Hepatocyte (in vitro differentiated cells): ENCODE results near the gene PRKACA. TPM values are rescaled to one million over a fixed set of nuclear protein-coding genes. Genes with fewer than 3 reads are reported as not detected.
A peak's percentile ranks its signal among the peaks of the same experiment; 100 is the strongest.

Source experiments
- DNase-seq: peaks from one replicate; pipeline ENCODE4 v3.0.0-alpha.2; 2016; ENCODE audit warnings: low spot score
- H2AFZ ChIP-seq: fragments of 200-600 bp; sonication (generic); 2 replicates; pipeline ENCODE4 v1.6.0; 2016; ENCODE audit warnings: antibody characterized with exemption, mild to moderate bottlenecking
- H3K27ac ChIP-seq: fragments of 200-600 bp; sonication (generic); 2 replicates; pipeline ENCODE4 v1.5.1; 2016; ENCODE audit warnings: mild to moderate bottlenecking
- H3K27me3 ChIP-seq: fragments of 200-600 bp; sonication (generic); 2 replicates; pipeline ENCODE4 v1.6.1; 2016
- H3K36me3 ChIP-seq: fragments of 200-600 bp; sonication (generic); replicated peaks from 2 replicates; pipeline ENCODE4 v1.5.1; 2016; ENCODE audit warnings: low read depth; ENCODE audit not compliant: insufficient read depth
- H3K4me1 ChIP-seq: fragments of 200-600 bp; sonication (generic); 2 replicates; pipeline ENCODE4 v1.5.1; 2016; ENCODE audit warnings: mild to moderate bottlenecking, moderate library complexity; ENCODE audit not compliant: insufficient read depth
- H3K4me2 ChIP-seq: fragments of 200-600 bp; sonication (generic); 2 replicates; pipeline ENCODE4 v1.6.0; 2016
- H3K4me3 ChIP-seq: fragments of 200-600 bp; sonication (generic); 2 replicates; pipeline ENCODE4 v1.5.1; 2016; ENCODE audit warnings: mild to moderate bottlenecking
- H3K79me2 ChIP-seq: fragments of 200-600 bp; sonication (generic); 2 replicates; pipeline ENCODE4 v1.6.0; 2017; ENCODE audit warnings: mild to moderate bottlenecking
- H3K9me2 ChIP-seq: fragments of 200-600 bp; sonication (generic); replicated peaks from 2 replicates; pipeline ENCODE4 v1.6.0; 2017; ENCODE audit warnings: mild to moderate bottlenecking; ENCODE audit not compliant: insufficient read depth
- H3K9me3 ChIP-seq: fragments of 200-600 bp; sonication (generic); 2 replicates; pipeline ENCODE4 v1.5.1; 2016; ENCODE audit warnings: low read depth, mild to moderate bottlenecking
- H4K20me1 ChIP-seq: fragments of 200-600 bp; sonication (generic); 2 replicates; pipeline ENCODE4 v1.6.0; 2016; ENCODE audit warnings: mild to moderate bottlenecking; ENCODE audit not compliant: insufficient read depth, poor library complexity, severe bottlenecking
- CTCF ChIP-seq: fragments of 200-600 bp; sonication (generic); IDR thresholded peaks from 2 replicates; pipeline ENCODE4 v1.5.1; 2016; ENCODE audit warnings: antibody characterized with exemption, mild to moderate bottlenecking; ENCODE audit not compliant: poor library complexity
- EZH2 ChIP-seq: fragments of 200-600 bp; sonication (generic); IDR thresholded peaks from 2 replicates; pipeline ENCODE4 v1.6.1; 2016; ENCODE audit warnings: antibody characterized with exemption, mild to moderate bottlenecking, borderline replicate concordance
- EZH2phosphoT487 ChIP-seq: fragments of 200-600 bp; sonication (generic); IDR thresholded peaks from one replicate; pipeline ENCODE4 v1.6.1; 2018; ENCODE audit warnings: antibody characterized with exemption, mild to moderate bottlenecking, low read depth, moderate library complexity; ENCODE audit not compliant: unreplicated experiment, severe bottlenecking
- WGBS: methylation state at CpG from one replicate; pipeline ENCODE4 v1.1.6; 2016; ENCODE audit warnings: low lambda C conversion rate; ENCODE audit errors: missing lambda C conversion rate; 5-methylcytosine and 5-hydroxymethylcytosine counted together
- polyA plus RNA-seq: library from polyadenylated mRNA; unstranded; fragments of >200 nt; fragmentation: Nextera tagmentation; extraction: Ambion mirVana; gene quantifications from 2 replicates; pipeline ENCODE4 v1.2.1, GENCODE V29; 2016
- total RNA-seq: library from RNA; depleted of rRNA; stranded (reverse); fragments of >200 nt; gene quantifications from 2 replicates; pipeline ENCODE4 v1.2.3, GENCODE V29; 2014

PRKACA gene
- total and polyA plus RNA-seq, 2 experiments from 2014 or later: 13.4 to 41.5 TPM

- no peak for TF ChIP-seq EZH2phosphoT487
- TF ChIP-seq EZH2: no peak
- TF ChIP-seq CTCF: no peak
- Histone ChIP-seq H3K4me2 (peak overlapping the region; percentile 5), H3K36me3 (no peaks in the 10 kb centered on the region), H3K27me3 (no peaks in the 10 kb centered on the region), H3K9me3 (no peaks in the 10 kb centered on the region), H2AFZ (no peak overlapping the region), H3K79me2 (no peaks in the 10 kb centered on the region), H3K27ac (peak overlapping the region; percentile 90), H3K4me1 (peaks cover 11% of the 10 kb centered on the region), H4K20me1 (no peaks in the 10 kb centered on the region), H3K4me3 (no peak overlapping the region), H3K9me2 (no peaks in the 10 kb centered on the region)
- DNase-seq: peak; percentile 72
- WGBS: 59% methylated on average over 20 of the region's 21 CpGs
Measured at GRCh38 chr19:14149509-14149994, 32.0 kb upstream of the PRKACA start.

- Histone ChIP-seq H3K4me3 (no peak overlapping the region), H3K9me3 (no peaks in the 10 kb centered on the region), H3K27me3 (no peaks in the 10 kb centered on the region), H3K4me1 (peaks cover 11% of the 10 kb centered on the region), H2AFZ (no peak overlapping the region), H3K36me3 (no peaks in the 10 kb centered on the region), H3K27ac (peak overlapping the region; percentile 90), H3K9me2 (no peaks in the 10 kb centered on the region), H3K79me2 (no peaks in the 10 kb centered on the region), H4K20me1 (no peaks in the 10 kb centered on the region), H3K4me2 (no peak overlapping the region)
- 91% methylated on average over 13 of the region's 13 CpGs for WGBS
- no peak for TF ChIP-seq EZH2phosphoT487
- TF ChIP-seq CTCF: no peak
- no peak for TF ChIP-seq EZH2
- DNase-seq: no peak
Measured at GRCh38 chr19:14148751-14149410, 31.3 kb upstream of the PRKACA start.

- no peak overlapping the region for H2AFZ ChIP-seq
- DNase-seq: peak; percentile 85
Measured at GRCh38 chr19:14147797-14148605, 30.4 kb upstream of the PRKACA start.

More at GRCh38 chr19:14147797-14148605, 30.4 kb upstream of the PRKACA start:
- TF ChIP-seq EZH2 (no peak), CTCF (peak; percentile 80)
- Histone ChIP-seq H4K20me1 (no peaks in the 10 kb centered on the region), H3K4me1 (peaks cover 11% of the 10 kb centered on the region), H3K36me3 (no peaks in the 10 kb centered on the region), H3K4me2 (peak overlapping the region; percentile 62), H3K9me2 (no peaks in the 10 kb centered on the region), H3K79me2 (peaks cover 3% of the 10 kb centered on the region), H3K27ac (peak overlapping the region; percentile 90), H3K4me3 (no peak overlapping the region), H3K27me3 (no peaks in the 10 kb centered on the region), H3K9me3 (no peaks in the 10 kb centered on the region)
- 48% methylated on average over 20 of the region's 20 CpGs for WGBS
